Embryonic facial prominence (tissue), 1 donor: ENCODE results near the gene XIRP1.

Source experiments
- DNase-seq: peaks from one replicate; pipeline ENCODE4 v3.0.0-alpha.2; 2016; ENCODE audit errors: extremely low spot score

Gene XIRP1

DNA sequence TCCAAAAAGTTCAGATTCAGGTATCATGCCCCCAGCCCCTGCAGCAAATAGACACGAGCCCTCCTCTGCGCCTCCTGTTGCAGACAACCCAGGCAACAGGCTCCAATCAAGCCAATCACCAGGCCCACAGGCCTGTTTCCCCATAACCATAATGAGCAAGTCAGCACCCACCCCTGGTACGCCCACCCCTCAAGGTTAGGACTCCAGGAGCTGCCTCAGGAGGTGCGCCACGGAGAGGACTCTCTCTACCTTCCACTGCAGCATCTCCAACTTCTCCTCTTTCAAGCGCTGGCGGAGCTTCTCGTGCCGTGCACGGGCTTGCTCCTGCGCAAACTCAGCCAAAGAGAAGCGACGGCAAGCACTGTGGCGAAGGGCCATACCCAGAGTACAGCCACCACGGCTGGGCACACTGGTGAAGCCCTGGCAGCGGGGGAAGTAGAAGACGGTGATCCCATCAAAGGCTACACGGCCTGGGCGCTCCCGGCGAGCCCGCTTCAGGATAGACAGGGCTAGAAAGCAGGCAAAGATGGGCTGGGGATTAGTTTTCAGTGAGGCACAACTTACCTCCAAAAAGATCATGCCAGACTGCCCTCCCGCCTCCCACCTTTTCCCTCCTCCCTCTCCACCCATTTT lies 47.5 kb downstream of the XIRP1 start:
- no peak for DNase-seq

DNA sequence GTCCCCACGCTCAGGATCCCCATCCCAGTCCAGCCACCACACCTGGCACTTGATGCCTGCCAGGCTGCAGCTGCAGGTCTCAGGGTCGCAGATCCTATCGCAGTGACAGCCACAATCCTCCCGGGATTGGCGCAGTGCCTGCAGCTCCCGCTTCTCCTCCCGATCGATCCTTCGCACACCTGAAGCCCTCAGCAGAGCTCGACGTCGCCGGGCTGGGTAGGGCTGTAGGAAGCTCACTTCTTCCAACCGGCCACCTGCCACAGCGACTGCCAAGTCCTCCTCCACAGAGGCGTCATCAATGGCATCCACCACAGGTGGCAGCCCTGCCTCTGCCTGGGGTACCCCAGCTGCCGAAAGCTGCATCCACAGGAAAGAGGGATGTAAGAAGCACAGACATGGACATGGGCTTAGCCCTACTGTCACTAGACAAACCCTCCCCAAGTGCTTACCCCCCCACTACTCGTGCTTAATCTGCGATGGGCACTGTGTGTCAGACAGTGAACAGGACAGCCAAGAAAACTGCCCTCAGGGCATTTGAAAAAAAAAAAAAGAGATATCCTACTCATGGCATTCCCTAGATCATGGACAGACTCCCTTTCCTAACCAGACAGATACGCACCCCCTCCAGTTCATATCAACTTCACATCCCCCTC lies 48.2 kb downstream of the XIRP1 start:
- DNase-seq = no peak

DNA sequence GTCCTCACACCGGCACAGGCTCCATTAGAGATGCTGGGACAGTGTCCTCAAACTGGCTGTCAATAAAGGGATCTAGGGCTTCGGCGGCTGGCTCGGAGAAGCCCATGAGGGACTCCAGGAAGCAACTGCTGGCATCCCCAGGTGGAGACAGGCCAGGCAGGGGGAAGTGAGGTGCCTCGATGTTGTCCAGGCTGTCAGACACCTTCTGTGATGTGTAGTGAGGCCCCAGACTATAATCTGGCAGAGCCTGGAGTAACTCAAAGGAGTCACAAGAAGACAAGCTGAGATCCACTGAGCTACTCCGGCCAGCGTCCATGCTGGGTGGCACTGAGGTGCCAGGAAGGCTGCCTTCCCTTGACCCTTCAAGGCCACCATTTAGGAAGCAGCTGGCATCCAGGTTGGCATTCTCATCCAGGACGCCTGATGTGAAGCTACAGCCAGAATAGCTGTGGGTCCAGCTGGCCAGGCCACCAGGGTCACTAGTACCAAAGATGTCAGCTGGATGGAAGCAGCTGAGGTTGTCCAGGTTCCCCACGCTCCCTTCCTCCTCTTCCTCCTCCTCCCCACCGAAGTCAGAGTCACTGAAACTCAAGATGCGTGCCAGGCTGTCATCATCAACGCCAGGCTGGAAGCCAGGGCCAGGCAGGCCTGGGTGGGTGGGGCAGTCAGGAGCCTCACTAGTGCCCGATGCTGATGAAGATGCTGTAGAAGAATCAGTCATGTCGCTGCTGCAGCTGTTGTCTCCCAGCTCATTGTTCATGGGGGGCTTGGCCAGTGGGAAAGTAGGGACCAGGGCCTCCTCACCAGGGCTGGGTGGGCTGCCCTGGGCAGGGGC lies 49.1 kb downstream of the XIRP1 start:
- DNase-seq = no peak

DNA sequence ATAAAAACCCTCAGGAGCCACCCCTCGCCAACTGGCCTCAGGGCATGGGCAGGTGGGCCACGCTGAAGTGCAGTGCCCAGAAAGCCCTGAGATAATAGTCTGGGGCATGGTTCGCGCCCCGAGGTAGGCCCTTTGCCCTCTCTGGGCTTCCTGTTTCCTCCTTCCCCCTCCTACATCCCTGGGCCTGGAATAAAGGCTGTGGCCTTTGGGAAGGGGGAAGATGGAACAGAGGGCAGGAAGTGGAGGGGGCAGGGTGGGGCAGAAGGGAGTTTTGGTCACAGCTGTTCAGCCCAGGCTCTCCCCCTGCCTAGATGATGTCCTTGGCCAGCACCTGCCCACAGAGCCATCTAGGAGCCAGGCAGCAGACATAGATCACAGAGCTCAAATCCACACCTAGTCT lies 50.3 kb downstream of the XIRP1 start:
- no peak for DNase-seq

DNA sequence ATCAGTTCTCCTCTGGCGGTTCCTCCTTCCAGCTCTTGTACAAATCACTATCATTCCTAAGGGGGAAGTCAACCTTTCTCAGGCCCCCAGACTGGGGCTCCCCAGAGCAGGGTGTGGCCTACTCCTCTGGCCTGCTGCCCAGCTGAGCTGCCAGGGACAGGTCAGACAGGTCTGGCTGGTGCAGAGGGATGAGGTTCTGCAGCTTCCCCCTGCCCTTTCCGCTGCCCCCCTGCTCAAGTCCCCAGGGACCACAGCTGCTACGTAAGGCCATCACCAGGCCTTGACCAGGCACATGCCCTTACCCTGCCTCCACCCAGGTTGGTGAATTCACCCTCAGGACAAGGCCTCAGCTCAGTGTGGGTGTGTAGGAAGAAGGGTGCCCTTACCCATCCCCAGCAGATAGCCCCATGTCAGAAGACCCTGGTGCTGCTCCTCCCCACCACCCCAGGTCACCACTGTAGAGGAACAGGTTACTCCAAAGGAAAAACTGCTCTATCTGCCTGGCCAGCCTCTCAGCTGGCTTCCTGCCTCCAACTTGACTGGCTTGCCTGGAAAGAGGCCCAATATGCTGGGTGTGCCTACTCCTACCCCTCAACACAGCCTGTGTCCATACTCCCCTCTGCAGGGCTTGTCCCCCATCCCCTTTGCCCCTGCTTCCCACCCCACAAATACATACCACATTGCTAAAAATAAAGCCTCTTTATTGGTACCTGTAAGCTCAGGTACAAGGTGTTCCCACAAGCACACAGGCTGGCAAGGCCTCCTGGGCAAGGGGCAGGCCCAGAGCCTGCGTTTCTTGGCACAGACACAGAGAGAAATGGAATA lies 51.0 kb downstream of the XIRP1 start:
- DNase-seq = no peak

DNA sequence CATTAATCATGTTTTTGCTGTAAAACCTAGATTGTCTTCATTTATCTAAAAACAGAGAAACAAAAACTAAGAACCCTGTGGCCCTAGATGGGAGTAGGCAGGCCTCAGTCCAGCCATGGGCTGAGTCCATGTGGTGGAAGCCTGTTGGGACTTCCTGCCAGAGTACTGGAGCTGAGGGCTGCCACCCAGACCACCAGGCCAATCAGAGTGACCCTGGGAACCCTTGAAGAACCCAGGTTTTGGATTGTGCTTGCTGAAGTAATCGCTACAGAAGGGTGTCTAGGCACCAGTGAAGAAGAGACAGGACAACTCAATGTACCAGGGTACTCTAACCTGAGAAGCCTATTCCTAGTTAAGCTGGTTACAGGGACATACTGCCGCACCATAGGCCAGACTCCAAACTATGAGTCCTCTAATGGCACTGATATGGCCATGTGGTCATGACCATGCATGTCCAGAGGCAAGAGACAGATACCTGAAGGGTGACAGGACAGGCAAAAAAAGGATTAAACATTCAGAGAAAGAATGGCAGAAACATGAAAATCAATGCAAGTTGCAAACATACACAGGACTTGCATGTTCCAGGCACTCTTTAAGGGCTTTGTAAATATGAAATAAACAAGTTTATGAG lies 51.9 kb downstream of the XIRP1 start:
- DNase-seq = no peak

DNA sequence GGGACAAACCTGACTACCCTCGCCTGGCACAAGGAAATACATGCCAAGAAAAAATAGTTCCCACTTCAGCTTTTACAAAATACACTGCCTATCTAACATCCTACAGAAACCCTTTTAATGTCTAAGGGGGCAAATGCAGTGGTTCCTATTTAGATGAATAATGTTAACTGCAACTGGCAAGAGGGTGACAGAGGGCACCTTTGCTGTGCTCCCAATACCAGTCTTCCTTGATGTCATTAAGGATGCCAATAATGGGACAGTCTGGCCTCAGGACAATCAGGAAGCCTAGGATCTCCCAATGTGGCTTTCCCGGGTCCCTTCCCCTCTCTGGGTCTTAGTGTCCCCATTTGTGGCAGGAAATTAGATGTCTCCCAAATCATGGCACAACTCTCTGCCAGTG lies 53.0 kb downstream of the XIRP1 start:
- no peak for DNase-seq

DNA sequence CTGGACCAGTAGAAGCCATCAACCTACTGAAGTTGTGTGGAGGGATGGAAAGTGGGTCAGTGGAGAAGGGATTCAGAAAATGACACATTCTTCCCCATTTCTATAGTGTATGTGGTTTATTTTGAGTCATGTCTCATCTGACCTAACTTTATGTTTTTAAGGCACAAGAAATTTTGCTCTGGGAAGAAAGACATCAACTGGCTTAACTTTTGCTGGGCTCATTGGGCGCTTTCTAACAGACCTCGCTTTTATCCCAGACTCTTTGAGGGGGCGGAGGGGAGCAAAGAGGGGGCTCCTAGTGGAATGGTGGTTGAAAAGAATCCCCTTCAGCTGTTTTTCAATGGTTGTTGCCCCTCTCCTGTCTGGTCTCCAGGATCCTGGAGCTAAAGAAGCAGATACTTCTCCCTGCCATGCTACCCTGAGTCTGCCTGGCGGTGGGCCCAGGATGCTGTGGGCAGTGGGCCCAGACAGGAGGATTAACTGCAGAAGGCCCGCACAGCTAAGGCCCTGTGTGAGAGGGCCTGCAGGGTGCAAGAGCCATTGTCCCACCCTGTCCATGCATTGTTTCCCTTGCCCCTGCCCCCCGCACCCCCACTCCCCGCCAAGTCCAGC lies 53.5 kb downstream of the XIRP1 start:
- DNase-seq = no peak

DNA sequence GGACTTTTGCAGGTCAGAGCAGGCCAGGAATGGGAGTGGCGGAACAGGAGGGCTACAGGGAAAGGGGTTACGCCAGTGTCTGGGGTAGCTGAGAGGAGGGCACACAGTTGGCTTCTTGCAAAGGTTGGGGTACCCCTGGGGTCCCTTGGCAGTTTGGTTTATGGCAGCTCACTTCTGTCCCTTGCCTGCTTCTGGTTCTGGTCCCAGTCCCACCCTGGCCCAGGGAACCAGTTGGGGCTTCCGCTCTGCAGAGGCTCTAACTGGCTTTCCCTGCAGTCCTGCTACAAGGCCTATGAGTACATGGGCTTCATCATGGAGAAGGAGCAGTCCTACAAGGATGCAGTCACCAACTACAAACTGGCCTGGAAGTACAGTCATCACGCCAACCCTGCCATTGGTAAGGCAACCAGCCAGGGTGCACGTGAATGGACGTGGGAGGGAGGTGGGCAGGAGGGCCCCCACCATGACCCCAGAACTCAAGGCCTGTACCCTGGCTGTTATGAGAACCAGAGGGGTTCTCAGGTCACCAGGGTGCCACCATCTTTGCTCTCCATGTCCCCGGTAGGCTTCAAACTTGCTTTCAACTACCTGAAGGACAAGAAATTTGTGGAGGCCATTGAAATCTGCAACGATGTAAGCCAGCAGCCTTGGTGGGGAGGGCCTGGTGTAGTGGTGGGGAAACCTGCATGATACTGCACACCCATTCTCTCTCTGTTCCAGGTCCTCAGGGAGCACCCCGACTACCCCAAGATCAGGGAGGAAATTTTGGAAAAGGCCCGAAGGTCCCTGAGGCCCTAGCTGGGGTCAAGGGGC lies 54.2 kb downstream of the XIRP1 start:
- no peak for DNase-seq

DNA sequence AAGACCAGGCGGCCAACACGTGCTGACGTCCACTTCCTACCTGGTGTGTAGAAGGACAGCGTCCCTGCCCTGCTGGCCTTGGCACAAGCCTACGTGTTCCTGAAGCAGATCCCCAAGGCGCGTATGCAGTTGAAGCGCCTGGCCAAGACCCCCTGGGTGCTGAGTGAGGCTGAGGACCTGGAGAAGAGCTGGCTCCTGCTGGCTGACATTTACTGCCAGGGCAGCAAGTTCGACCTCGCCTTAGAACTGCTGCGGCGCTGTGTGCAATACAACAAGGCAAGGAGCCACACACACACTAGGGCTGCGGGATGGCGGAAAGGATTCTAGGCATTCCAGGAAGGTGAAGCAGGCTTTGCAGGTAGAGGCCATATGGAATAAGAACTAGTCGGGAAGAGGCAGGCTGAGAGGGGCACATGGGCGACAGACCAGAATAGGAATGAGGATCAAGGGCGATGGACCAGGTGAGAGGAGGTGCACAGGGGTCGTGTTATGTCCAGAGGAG lies 54.9 kb downstream of the XIRP1 start:
- no peak for DNase-seq

DNA sequence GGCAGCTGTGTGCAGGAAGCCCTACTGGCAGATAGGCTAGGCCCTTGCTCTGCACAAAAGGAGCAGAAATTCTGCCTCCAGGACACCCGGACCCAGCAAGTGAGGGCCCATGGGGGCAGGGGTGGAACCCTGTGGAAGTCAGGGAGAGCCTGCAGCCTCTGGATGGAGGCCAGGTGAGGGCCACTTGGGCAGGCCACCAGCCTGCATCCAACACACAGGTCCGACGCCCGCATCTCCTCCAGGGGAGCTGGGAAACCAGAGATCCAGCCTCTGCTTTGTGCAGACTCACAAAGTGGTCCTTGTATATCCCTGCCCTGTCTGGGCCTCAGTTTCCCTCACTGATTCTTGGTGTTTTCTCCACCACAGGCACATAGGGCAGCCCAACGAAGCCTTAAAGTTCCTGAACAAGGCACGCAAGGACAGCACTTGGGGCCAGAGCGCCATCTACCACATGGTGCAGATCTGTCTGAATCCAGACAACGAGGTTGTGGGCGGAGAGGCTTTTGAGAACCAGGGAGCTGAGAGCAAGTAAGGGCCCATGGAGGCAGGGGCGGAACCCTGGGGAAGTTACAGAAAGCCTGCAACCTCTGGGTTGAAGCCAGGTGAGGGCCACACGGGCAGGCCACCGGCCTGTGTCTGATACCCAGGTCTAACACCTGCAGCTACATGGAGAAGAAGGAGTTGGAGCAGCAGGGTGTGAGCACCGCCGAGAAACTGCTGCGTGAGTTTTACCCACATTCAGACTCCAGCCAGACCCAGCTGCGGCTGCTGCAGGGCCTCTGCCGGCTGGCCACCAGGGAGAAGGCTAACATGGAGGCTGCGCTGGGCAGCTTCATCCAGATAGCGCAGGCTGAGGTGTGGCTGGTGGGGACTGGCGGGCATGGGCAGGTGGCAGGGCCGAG lies 55.6 kb downstream of the XIRP1 start:
- DNase-seq = no peak

DNA sequence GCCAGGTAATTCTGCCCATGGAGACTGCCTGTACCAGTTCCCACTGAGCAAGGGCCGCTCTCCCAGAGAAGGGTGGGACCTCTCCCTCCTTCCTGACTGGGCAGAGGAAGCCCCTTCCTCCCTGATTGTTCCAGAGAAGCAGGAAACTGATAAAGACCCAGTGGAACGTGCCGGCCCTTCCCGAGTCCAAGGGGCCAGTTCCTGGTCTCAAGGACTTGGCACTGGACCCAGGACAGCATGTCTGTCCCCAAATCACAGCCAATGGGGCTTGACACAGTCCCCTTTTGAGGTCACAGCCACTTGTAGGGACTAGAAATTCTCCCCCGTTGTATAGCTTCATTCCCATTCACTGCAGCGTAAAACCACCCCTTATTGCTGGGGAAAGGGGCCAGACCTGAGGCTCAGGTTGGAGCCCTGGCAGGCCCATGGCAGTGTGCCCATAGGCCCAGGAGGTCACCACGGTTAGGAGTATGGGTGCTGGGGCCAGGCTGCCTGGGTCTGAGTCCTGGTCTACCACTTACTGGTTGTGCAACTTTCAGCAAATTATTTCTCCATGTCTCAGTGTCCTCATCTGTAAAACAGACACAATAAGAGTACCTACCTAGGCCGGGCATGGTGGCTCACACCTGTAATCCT lies 57.1 kb downstream of the XIRP1 start:
- no peak for DNase-seq

DNA sequence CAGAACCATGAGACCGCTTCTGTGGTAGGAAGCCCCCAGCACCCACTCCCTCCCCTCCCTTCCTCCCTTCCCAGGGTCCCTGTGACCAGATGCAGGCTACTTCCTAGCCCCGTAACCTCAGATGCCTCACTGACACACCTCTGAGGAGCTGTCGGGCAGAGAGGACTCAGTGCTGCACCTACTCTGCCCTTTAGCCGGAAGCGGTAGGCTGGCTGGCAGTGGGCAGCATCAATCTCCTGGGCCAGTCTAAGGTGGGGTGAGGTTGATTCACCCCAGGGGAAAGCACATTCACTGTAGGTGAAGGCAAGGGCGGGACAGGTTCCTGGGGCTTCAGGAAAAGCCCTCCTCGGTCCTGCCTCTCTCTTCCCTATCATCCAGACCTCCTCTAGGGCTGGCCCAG lies 58.1 kb downstream of the XIRP1 start:
- no peak for DNase-seq

DNA sequence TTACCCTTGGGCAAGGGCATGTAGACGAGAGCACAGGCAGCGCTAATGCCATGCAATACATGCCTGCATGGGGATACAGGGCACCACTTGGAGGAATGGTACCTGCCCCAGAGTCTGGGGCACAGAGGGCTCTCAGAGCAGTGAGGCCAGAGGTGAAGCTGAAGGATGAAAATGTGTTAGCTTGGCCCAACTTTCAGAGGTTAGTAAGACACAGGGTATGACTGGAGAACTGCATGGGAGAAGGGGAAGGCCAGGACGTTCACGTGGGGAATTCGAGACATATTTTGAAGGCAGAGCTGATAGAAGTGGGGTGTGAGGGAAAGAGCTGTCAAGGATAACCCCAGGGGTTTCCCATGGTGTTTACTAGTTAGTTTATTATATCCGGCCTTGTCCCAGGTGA lies 58.6 kb downstream of the XIRP1 start:
- DNase-seq = no peak
